Stimulated activated CD8-positive, alpha-beta memory T cell treated with anti-CD3 and anti-CD28 coated beads, Interleukin-7, amount 100 ng/mL, for 48 hours (primary cell): ENCODE measurements around the gene PRXL2B.

Experiments used
- DNase-seq, 2 donors: peaks; one replicate each; pipeline ENCODE4 v3.0.0-alpha.2; 2020; ENCODE audit warnings: low read depth in 1 of 2; ENCODE audit errors: extremely low read depth in 1 of 2

PRXL2B gene

DNA sequence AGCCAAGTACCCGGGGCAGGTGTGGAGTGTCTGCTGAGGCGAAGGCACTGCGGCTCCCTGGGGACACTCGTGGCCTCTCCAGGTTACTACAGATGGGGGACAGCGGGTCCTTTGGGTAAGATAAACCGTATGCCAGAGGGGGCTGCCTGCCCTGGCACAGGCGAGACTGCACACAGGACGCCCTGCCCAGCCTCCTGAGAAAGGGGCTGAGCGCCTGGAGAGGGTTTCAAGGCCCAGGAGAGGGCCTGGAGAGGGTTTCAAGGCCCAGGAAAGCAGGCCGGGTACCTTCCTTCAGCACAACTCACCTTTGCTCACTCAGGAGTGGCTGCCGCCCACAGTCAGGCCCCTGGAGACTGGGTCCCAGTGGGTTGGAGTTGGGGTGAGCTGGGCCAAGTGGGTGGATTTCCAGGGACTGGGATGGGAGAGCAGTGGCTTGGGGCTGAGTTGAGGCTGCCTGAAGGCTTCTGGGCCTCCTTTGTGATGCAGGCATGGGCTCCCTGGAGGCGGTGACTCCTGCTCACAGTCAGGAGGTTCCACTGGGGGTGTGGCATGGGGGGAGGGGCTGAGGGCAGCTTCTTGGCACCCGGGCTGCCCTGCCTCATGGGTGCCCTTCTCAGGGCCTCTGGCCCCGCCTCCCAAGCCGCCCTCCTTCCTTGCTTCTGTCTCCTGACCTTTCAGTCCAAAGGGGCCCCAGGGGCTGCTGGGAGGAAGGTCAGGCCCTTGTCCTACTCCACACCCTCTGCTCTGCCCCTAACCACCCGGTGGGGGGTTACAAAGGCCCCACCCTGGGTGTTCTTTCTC is 46.2 kb downstream of the PRXL2B start, which contains the start of gene MMEL1:
Gene MMEL1 (minus strand): TSS at position 456 of the 801 bp plus-strand sequence. CDS start 3,532 bp downstream, outside the sequence.
- no peak for DNase-seq

DNA sequence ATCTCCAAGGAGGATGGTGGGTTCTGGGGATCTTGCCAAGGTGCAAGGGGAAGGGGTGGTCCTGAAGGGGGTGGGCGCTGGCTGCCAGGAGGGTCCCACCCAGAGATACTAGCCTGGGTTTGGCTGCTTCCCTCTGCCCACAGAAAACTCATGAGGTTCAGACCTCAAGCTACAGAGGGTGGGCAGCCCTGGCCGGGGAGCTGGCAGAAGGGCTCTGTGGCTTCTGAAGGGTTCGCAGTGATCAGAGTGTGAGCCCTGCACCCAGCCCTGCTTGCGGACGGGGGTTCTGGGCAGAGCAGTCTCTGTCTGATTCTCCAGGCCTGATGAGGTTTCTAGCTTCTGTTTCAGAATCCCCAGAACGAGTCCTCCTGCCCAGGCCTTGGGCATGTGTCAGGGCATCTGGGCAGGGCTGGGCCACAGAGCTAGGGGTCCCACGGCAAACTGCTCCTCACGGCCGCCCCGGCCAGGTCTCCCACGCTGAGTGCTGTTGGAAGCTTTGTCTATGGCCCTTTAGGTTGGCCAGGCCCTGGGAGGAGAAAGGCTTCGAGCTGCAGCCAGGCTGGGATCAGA is 46.9 kb downstream of the PRXL2B start:
- DNase-seq = no peak

DNA sequence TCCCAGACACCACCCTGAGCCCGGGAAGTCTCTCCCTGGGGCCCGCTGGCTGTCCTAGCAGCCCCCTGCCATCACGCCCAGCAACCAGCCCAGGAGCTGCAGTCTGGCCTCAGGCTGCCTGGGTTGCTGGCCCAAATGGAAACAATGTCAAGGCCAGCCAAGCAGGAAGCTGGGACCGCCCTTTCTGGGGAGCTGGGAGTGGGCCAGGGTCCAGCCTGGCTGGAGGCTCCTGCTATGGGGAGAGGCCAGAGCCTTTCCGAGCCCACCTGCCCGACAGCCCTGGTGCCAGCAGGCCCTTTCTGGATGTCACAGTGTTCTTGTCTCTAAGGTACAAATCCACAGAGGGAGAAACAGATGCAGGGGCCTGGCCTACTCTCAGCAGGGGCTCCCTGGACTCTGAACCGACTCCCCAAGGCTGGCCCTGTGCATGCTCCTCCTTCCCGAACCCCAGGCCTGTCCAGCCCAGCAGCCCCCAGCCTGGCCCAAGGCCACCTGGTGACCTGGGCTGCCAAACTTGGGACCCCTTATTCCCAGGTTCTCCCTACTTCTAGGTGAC is 47.4 kb downstream of the PRXL2B start:
- no peak for DNase-seq

DNA sequence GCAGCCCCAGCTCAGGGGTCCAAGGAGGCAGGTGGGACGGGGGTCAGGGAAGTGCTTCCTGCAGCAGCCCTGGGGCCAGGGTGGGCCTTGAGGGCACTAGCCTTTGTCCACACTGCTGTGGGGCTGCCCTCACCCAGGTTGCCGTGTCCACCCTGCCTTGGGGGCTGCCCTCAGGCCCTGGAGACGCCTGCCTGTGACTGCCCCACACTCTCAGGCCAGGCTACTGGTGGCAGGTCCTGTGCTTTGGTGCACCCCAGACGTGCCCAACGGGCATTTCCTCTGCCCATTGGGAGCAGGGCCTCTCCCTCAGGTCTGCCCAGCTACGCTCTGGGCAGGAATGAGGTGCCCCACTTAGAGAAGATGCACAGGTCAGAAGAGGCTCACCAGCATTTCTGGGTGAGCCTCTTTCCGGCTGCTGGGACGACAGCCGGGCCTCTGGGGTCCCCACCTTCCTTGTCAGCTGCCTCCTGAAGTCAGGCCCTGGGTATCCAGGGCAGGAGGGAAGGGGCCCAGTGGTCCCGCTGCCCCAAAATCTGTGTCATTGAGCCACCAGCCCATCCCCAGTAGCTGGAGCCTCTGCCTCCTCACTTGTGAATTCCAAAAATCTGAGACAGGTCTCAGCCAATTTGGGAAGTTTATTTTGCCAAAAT is 48.9 kb downstream of the PRXL2B start:
- DNase-seq = no peak

DNA sequence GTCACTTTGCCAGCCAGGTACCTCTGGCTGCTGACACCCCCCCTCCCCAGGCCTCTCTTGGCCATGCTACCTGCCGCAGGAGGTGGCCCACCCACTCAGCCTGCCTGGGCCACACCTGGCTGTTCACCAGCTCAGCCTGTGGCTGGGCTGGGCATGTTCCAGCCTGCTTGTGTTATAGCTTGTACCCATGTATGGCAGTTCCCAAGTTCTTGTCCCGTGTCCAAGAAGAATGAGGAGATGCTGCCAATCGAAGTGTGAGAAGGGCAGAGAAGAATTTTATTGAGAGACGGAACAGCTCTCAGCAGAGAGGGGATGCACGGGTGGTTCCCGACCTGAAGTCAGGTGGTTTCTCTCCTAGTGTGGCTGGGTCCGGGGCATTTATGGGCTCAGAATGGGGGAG is 50.2 kb downstream of the PRXL2B start:
- DNase-seq = no peak

DNA sequence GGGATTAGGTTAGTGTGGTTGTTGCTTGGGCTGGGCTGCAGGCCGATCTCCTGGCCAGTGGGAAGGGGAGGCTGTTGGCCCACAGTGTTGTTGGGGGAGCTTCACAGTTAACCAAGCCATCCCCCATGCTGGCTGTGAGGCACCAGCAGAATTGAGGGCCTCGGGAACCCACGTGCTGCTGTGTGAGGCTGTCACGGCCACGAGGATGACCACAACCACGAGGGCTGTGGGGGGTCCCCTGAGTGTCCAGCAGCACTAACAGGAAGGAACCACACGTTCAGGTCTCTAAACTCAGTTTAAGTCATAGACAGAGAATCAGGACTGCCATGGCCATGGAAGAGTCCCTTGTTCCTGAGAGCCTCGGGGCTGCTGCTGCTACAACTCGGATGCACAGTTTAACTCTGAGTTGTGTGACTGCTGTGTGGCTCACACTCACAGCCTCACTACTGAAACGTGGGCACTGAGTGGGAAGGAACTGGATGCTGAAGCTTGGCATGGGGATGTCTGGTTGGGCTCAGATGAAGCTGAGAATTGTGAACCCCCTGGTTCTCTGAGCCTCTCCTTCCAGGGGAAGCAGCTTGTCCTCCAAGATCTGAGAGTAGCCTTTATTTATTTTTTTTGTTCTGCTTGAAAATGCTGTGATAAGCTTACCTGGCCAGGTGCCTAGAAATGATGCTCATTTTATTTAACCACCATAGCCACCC is 51.0 kb downstream of the PRXL2B start:
- no peak for DNase-seq

DNA sequence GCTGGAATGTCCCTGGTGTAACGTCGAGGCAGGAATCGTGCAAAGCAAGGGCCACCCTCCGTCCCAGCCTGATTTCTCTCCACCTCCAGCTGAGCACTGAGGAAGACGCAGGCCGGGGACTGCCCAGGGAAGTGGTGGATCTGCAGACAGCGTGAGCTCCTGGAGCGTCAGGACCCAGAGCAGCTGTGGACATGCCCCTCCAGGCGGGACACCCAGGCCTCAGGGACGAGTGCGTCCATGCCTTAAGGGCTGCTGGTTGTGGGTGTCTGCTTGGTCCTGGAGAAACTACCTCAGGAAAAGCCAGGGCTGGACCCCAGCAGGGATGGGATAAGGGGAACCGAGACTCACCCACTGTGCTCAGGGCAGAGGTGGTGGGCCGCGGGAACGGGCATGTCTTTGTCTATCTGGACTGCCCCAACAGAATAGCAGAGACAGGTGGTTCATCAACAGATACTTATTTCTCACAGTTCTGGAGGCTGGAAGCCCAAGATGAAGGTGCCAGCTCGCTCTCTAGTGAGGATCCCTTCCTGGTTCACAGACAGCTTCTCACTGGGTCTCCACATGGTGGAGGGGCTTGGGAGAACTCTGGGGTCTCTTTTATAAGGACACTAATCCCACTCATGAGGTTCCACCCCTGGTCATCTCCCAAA is 52.0 kb downstream of the PRXL2B start:
- no peak for DNase-seq

DNA sequence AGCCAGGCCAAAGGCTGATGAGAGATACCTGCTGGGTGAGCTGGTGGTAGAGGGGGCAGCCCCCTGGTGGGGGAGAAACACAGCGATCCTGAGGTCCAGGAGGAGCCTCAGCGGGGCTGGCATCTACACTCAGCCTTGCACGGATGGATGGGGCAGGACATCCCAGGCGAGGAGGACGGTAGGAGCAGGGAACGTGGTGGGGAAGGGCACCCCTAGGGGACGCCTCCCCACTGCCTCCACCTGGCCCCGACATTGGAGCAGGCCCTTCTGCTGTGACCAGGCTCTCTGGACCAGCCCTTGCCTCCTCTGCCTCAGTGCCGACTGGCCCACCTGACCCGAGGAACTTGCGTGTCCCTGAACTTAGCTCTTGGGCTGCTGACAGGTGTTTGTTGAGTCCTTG is 52.6 kb downstream of the PRXL2B start:
- no peak for DNase-seq

DNA sequence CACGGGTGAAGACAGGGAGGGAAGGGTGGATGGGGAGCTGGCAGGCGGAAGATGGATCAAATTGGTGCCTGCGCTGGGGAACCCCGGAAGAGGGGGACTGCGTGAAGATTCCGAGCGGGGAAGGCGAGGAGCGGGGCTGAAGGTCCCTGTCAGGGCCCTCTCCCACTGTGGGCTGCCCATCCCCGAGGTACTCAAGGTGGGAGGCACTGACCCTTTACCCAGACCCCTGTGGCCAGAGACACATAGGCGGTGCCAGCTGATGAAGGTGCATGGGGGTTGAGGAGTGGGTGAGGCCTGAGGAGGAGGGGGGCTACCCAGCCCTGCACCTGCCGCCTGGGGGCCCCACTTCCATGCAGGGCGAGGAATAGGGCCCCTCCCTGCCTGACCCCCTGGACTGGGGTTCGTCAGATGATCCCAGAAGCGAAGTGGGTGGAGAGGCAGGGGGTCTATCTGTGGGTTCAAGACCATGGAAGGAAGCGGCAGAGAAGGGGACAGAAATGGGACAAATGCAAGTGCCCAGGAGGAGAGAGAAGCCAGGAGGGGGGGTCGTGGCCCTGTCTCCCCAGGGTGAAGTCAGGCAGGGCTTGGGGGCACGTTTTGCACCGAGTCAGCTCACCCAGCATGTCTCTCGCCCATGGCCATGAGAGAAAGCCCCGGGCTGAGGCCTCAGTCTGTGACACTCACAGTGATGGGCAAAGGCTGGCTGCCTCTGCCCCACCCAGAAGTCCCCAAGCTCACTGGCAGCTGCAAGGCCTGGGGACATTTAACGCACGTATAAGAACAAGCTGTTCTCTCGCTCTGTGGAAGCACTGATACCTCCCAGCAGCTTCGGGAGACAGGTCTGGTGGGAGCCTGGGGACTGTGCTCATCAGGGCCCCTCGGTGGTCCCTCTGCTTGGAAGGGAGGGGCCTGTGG is 53.3 kb downstream of the PRXL2B start:
- DNase-seq = no peak

DNA sequence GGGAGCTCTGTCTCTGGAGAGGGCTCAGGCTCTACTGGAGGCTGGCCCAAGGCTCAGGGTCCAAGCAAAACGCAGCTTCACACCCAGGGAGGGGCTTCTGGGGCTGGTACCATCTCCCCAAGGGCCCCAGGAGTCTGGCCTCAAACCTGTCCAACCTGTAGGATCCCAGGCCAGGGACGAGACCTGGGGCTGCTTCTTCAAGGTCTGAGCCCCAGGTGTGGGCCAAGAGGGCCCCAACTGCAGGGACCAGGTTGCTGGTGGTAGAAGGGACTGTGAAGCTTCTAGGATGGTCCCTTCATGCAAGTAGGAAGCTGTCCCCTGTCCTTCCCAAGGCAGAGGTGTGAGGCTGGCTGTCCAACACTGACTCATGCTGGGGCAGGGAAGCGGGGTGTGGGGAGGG is 54.0 kb downstream of the PRXL2B start:
- no peak for DNase-seq
